ENCODE data around the gene KSR2.
A peak's percentile ranks its signal among the peaks of the same experiment; 100 is the strongest.
"Not testable (repeated sequence)": the region's sequence is repeated elsewhere in the genome, so short reads cannot be mapped to it uniquely, and the experiment has no call there.

KSR2 gene

DNA sequence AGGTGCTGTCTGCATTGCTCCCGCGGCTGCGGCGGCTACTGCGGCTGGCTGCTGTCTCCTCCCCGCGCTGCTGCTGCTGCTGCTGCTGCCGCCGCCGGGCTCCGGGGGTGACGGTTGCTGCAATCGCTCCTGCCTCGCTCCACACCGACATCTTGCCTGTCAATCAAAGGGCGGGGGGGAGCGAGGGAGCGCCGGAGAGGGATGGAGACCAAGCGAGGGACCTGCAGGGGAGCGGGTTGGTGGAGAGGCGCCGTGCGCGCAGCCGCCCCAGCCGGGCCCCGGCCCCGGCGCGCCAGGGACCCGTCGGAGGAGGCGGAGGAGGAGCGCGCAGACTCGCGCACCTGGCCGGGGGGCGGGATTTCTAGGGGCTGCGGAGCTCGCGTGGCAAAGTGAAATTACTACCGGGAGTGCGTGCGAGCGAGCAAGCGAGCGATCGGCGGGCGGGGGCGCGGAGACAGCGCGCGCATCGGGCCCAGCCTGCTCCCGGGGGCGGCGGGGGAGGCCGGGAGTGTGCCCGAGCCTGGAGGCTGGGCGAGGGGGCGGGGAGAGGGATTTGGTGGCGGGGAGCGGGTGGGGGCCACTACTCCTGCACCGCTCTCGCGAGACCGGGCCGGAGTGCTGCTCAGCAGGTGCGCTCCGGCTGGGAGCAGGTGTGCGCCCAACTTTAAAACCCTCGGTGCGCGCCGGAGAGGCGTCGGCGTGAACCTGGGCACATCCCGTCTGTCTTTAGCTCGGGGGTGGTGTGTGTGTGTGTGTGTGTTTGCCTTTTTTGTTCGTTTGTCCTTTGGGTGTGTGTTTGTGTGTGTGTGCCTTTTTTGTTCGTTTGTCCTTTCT is at the start of gene KSR2:
KSR2 (minus strand) TSS at position 165 of the 834 bp plus-strand sequence. CDS start 735 bp downstream, outside the sequence.
- DNase-seq = peak; percentile 71

DNA sequence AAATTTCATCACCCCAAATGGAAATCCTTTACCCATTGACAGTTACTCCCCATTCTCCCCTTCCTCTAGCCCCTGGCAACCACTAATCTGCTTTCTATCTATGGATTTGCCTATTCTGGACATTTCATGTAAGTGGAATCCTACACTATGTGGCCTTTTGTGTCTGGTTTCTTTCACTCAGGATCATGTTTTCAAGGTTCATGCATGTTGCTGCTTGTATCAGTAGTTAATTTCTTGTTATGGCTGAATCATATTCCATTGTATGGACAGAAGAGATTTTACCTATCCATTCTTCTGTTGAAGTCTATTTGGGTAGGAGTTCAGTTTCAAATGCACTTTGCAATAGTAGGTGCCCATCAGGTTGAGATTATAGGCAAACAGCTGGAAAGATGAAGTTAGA is 49.1 kb upstream of the KSR2 start:
- no peak for DNase-seq

DNA sequence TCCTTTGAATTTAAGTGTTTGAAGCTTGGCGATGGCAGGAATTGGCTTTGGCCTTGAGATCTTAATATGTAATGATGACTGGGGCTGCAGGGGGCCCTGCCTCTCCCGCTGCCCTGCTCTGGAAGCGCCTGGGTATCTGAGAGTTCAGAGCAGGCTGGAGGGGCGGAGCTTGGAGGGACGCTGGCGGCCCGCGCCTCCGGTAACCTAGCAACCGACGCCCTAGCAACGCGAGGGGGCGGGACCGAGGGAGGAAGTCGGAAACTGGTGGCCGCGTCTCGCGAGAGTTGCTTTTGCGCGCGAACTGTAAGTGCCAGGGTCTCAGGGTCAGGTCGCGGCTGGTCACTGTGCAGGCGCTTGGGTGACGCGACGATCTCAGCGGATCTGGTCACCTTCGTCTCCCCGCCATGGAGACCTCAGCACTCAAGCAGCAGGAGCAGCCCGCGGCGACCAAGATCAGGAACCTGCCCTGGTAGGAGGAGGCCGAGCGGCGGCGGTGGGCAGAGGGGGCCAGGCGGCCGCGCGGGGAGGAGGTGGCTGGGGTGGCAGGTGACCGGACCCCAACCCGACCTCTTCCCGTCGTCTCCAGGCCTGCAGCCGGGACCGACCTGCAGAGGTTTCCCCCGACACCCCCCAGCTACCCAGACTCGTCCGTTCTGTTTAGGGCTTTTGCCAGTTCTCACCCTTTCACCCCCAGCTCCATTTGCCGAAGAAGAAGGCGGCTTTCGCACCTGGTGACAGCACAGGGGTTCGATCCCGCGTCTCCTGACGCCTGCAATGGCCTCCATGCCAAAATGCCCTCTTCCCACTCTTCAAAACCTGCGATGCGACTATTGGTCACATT is 47.9 kb upstream of the KSR2 start, which contains the start of gene RFC5:
RFC5 (plus strand) TSS at position 280 of the 841 bp plus-strand sequence; CDS start at position 405, 125 bp downstream.
- peak; percentile 99 for DNase-seq

DNA sequence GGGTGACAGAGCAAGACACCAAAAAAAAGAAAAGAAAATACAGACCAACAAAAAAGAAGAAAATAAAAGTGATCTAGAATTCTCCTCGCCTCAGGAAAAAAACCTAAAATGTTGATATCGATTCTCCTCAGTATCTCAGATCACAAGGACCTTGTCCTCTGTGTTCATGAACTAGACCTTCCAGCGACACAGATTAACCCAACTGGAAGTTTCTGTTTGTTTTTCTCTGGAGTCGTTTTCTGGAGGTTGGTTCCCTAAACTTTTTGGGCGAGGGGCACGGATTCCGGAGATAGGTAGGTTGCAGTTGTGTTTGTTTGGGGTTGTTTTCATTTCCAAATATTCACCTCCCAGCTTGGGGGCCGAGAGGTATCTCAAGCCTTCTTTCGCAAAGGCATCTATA is 47.2 kb upstream of the KSR2 start:
- no peak for DNase-seq

DNA sequence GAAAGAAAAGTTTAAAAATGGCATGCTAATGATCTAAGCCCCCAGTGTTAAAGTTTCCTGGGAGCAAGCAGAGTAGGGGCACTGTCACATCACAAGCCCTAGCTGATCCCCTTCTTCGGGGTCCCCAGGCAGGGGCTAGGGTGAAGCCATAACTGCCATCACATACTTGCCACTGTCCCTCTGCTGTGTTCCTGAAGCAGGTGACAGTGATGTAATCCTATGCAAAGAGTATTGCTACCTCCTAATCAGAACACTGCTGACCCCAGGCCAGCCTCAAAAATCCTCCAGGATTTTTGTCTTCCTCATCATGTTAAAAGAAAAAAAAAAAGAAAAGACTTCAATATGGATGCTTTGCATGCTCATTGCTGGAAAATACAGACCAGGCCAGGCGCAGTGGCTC is 46.5 kb upstream of the KSR2 start:
- no peak for DNase-seq

DNA sequence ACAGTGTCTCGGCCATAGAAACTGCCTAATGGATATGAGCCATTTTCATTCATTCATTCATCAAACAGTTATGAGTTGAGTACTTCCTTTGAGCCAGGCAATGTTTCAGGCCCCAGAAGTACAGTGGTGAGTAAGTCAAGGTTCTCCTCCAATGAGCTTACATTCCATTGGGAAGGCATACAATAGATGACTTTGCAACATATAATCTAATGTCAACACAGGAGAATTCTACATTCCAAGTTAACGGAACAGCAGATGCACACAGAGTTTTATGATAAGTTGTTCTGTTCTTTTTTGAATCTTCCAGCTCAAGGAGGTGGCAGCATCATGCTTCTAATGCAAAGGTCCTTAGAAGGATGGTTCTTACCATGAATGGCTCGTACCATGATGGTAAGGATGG is 44.5 kb upstream of the KSR2 start:
- no peak for DNase-seq

DNA sequence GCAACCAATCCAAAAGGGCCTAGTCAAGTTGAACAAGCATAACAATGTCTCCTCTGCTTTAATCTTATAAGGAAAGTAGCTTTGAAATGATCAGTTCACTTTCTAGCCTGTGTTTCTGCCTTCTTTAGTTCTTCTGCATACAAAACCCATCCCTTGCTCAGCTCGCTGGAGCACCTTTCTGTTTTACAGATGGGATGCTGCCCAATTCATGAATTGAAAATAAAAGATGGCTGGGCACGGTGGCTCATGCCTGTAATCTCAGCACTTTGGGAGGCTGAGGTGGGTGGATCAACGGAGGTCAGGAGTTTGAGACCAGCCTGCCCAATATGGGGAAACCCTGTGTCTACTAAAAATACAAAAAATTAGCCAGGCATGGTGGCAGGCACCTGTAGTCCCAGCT is 43.2 kb upstream of the KSR2 start:
- DNase-seq = no peak

DNA sequence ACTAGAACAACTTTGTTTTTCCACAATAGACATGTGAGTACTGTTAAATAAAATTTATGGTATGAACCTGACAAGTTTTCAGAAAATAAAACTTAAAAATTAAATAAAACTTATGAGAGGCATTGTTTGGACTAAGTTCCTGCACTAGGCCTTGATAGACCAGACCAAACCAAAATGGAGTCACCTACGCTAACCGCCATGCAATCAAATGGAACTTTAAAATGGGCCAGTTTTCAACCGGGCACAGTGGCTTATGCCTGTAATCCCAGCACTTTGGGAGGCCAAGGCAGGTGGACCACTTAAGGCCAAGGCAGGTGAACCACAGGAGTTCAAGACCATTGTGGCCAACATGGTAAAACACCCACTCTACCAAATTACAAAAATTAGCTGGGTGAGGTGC is 42.6 kb upstream of the KSR2 start:
- no peak for DNase-seq

DNA sequence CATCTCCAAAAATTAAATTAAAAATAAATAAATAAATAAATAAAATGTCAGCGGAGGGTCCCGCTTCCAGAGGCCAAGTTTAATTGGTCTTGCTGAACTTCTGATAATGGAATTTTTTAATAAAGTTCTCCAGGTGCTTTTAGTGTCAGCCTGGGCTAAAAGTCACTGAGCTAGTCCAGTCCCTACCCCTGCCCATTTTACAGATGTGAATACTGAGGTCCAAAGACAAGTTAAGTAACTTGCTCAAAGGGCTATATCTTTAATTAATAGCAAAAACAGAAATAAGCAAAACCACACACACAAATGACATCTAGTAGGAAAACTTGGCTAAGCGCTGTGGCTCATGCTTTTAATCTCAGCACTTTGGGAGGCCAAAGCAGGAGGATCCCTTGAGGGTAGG is 42.1 kb upstream of the KSR2 start:
- DNase-seq = no peak

DNA sequence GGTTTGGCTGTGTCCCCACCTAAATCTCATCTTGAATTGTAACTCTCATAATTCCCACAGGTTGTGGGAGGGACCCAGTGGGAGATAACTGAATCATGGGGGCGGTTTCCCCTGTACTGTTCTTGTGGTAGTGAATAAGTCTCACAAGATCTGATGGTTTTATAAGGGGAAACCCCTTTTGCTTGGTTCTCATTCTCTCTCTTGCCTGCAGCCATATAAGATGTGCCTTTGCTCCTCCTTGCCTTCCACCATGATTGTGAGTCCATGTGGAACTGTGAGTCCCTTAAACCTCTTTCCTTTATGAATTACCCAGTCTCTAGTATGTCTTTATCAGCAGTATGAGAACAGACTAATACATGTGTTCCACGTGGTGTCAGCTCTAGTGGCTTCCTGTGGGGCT is 31.0 kb upstream of the KSR2 start:
- DNase-seq = not testable (repeated sequence)

DNA sequence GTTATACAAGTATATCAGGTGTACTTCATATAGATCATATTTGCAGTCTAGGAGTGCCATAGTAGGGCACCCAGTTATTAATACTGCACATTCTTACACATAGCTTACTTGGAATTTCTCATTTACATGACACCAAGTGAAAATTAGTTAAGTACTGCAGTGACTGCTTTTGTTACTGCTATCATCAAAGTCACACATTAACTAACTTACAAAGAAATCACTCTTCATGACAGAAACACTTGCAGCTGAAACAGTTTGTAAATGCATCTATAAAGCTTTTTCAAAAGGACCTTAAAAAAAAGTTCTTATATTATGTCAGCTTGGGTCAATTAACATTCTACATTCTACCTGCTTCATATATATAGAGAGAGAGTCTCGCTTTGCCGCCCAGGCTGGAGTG is 29.9 kb upstream of the KSR2 start:
- DNase-seq = no peak

DNA sequence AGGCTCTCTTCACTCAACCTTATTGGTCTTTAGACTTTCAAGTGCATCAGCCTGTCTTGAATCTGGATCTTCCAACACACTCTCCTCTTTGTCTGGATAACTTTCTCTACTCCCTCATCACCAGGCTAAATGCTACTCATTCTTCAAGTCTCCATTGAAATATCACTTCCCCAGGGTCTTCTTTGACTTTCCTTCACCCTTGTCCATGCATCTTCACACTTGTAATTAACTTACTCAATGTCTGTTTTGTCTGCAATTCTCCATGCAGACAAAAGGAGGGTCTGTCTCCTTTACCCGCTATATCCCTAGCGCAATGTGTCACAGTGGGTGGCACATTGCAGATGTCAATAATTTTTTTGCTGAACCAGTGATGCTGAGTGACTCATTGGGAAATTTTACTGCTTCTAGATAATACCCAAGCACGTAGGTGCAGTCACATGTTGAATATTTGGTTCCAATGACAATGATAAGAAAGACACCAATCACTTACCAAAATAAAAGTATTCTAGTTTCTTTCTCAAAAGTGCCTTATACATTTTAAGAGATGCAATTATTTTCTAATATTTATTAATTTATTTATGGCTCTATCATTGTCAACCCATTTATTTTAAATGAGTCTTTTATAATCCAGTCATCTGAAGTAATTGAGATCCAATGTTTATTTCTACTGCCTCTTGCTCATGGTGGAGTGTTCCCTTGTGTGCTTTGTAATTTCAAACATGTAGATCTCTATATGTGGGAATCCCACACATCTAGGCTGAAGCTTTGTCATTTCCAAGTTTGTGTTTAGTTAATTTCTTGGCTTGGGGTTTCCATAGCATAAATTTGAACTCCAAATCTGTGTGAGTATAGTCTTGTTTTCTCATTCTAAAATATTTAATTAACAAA is 26.0 kb upstream of the KSR2 start:
- DNase-seq = no peak

DNA sequence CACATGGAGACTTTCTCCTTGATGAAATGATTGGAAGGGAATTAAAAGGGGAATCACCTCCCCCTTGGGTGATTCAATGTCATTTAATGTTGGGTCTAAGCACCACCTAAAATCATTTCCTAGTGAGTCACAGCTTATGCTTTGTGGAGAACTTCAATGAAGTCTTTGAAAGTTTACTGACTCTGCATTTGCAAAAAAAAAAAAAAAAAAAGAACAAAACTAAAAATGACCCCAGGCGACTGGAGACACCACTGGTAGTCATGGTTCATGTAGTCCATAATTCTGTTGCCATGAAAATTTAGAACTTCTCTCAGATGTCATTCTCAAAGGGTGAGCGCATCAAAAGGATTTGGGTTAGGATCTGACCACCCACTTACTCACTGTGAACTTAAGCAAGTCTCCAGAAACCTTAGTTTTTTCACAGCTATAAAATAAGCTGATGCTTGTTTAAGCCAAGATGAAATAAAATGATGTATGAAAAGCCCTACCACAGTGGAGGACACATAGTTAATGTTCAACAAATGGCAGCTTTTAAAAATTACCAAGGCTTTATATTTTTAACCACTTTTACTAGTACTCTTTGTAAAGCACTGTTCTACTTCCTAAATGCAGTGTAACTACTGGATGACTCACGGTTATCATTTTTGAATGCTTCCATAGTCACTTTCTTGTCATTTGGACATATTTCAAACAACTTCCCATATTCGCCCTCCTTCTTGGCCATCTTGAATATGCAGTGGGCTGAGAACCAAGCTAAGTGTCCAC is 18.1 kb upstream of the KSR2 start:
- DNase-seq = no peak

DNA sequence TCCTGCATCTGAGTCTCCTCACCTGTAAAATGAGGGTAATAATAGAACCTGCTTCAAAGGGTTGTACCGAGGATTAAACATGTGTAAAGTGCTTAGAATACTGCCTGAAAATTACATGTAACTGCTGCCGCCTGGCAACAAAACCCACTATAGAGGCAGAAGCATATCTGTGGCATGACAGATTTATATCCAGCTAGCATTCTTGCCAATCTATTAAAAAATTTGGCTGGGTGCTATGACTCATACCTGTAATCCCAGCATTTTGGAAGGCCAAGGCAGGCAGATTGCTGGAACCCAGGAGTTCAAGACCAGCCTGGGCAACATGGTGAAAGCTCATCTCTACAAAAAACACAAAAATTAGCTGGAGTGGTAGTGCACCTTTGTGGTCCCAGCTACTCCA is 16.4 kb upstream of the KSR2 start:
- no peak for DNase-seq

DNA sequence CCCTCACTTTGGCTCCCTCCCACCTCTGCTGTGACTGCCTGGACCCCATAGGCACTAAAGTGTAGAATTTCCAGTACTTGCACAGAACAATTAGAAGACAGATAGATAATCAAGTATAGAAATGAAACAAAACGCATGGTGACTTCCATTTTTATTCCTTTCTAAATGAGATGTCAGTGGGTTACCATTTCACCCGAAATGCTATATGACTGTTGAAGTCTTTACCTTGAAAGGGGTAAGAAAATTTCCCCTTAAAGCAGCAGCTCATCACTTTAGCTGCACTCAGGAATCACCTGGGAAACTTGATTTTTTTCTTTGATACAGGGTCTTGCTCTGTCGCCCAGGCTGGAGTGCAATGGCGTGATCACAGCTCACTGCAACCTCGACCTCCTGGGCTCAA is 12.5 kb upstream of the KSR2 start:
- no peak for DNase-seq

DNA sequence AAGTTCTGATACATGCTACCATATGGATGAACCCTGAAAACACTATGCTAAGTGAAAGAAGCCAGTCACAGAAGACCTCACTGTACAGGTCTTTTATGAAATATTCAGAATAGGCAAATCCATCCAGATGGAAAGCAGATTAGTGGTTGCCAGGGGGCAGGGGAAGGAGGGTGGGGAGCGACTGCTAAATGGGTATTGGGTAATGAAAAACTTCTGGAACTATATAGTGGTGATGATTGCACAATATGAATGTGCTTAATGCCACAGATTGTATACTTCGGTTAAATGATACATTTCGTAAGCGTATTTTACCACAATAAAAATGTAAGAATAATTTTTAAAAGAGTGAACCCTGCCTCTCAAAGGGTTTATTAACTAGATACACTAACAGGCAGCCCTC is 11.8 kb upstream of the KSR2 start:
- DNase-seq = no peak

DNA sequence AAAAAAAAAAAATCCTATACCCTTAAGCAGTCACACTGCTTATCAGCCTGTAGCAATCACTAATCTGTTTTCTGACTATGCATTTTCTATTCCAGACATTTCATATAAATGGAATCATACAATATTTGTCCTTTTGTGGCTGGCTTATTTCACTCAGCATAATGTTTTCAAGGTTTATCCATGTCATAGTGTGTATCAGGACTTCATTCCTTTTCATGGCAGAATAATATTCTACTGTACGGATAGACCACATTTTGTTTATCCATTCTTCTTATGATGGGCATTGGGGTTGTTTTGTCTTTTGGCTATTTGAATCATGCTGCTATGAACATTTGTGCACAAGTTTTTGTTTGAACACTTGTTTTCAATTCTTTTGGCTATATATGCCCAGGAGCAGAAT is 8.6 kb upstream of the KSR2 start:
- DNase-seq = no peak

DNA sequence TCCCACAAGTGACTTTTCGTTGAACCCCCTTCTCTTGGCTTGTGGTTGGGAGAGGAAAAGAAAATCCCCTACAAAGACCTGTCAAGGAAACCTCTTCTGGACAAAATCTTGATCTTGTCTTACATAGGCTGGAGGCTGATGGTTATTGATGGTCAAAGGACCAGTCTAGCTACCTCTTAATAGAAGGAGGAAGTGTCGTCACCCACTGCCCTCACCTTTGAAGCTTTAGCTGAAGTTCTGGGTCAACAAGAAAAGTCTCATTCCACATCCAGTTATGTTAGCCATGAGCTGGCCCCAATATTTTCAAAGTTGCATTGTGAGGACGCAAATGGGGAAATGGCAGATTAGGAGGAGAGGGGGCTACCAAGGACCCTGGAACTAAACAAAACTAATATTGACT is 6.2 kb upstream of the KSR2 start:
- no peak for DNase-seq

DNA sequence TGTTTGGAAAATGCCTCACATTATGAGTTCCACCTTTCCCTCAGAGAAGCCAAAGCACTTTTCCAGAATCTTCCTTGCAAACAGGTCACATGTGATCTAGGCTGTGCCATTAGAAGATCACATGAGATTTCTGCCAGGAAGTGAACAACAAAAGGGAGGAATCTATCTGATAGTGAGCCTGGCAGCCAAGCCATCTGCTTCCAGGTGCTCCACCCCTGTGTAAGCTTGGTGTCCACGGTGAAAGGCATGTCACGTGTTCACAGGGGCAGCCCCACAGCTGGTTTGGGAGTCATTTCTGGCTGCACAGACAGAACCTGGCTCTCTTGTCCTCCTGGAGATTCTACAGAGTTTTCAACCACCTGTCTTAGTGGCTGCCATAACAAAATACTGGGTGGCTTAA is 3.5 kb upstream of the KSR2 start:
- DNase-seq = no peak

DNA sequence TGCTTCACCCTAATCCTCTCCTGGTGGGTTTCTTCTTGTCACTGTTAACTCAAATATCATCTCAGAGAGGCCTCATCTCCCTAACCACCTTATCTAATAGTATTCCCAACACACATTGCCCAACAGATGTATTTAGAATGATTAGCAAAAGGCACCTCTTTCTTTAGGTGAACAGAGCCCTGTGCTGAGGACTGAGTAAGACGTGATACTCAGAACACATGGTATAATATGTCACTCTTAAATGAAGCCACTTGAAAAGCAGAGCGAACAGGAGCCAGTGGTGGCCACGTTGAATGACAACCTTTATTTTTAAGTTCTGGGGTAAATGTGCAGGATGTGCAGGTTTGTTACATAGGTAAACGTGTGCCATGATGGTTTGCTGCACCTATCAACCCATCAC is 1.5 kb upstream of the KSR2 start:
- no peak for DNase-seq

DNA sequence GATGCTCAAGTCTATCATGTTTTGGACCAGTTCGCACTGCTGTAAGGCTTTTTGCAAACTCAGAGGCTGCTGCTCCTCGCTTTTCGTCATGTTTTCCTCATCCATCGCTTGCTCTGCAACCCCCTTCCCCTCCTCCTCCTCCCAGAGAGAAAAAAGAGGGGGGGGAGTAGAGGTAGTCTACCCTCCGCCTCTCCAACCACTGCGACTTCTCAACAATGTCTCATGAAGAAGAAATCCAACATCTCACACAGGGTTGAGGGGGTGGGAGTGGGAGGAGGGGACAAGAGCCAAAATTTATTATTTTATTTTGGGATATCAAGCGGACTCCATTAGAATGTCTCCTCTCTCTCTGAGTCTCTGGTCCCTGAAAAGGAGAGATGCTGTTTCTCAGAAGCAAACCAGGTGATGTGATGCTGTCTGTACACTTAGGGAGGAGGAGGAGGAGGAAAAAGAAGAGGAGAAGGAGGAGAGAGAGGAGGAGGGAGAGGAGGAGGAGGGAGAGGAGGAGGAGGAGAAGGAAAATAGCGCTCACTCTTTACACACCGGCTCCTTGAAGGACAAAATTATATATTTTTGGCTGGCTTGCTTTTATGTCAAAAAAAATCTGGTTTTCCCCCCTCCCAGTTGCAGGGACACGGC is 520 bp downstream of the KSR2 start:
- DNase-seq = no peak

DNA sequence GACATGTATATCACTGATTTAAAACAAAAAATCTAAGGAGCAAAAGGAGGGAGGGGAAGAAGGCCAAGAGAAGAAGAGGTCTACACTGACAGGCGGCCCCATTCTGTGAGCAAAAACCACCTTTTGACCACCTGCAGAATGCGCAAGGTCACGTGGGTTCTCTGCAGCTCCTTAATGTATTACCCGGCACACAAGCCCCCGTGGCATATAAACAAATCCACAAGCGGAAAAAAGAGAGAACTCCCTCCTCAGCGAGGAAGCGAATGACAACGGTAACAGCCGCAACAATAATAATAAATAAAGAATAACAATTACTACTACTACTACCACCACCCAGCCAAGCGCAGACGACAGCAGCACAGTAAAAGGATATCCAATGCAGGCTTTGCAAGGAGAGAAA is 1.3 kb downstream of the KSR2 start:
- DNase-seq = no peak
